ENCODE results near the gene BCL10.

Gene BCL10

GRCh38 chr1:85224734-85225623 is 51.5 kb downstream of the BCL10 start:
- no peak for TF ChIP-seq CTCF (IDR thresholded peaks at IDR 0.05; ENCODE audit: borderline replicate concordance, insufficient read depth, low read depth, low read length)
- H3K4me3 ChIP-seq (ENCODE audit: low read depth, low read length), result no peak overlapping the region

GRCh38 chr1:85224295-85224694 is 52.1 kb downstream of the BCL10 start:
- no peak overlapping the region for H3K4me3 ChIP-seq (ENCODE audit: low read depth, low read length)
- no peak for TF ChIP-seq CTCF (IDR thresholded peaks at IDR 0.05; ENCODE audit: borderline replicate concordance, insufficient read depth, low read depth, low read length)

GRCh38 chr1:85223334-85223733 is 53.1 kb downstream of the BCL10 start:
- no peak for TF ChIP-seq CTCF (IDR thresholded peaks at IDR 0.05; ENCODE audit: borderline replicate concordance, insufficient read depth, low read depth, low read length)
- H3K4me3 ChIP-seq (ENCODE audit: low read depth, low read length), result no peak overlapping the region

GRCh38 chr1:85220756-85221201 is 55.7 kb downstream of the BCL10 start:
- no peak overlapping the region for H3K4me3 ChIP-seq (ENCODE audit: low read depth, low read length)
- TF ChIP-seq CTCF (IDR thresholded peaks at IDR 0.05; ENCODE audit: borderline replicate concordance, insufficient read depth, low read depth, low read length), result no peak

GRCh38 chr1:85219853-85220610 is 56.4 kb downstream of the BCL10 start:
- no peak for TF ChIP-seq CTCF (IDR thresholded peaks at IDR 0.05; ENCODE audit: borderline replicate concordance, insufficient read depth, low read depth, low read length)
- H3K4me3 ChIP-seq (ENCODE audit: low read depth, low read length), result no peak overlapping the region

GRCh38 chr1:85216697-85217096 is 59.7 kb downstream of the BCL10 start:
- H3K4me3 ChIP-seq (ENCODE audit: low read depth, low read length), result no peak overlapping the region
- no peak for TF ChIP-seq CTCF (IDR thresholded peaks at IDR 0.05; ENCODE audit: borderline replicate concordance, insufficient read depth, low read depth, low read length)

Measured in GM12875 (cell line).